GM12892 (cell line): ENCODE data around the gene AURKAIP1.

Experiments used
- POLR2A ChIP-seq: IDR thresholded peaks from 2 replicates; pipeline ENCODE4 v1.6.1; 2011; ENCODE audit warnings: low read depth, low read length, control low read depth
- TAF1 ChIP-seq: IDR thresholded peaks from 2 replicates; pipeline ENCODE4 v1.6.1; 2011; ENCODE audit warnings: low read depth, mild to moderate bottlenecking, control low read depth, low read length, borderline replicate concordance

GRCh38 chr1:1349256-1350012 lies 25.6 kb downstream of the AURKAIP1 start, which contains the start of gene DVL1:
- TF ChIP-seq POLR2A: peak; percentile 57; the same call in 1 of the 2 replicates
- TF ChIP-seq TAF1: no peak
